Body of pancreas (tissue), 4 donors: Measurements from ENCODE around the gene IL17C.

Experiments
- POLR2A ChIP-seq, 3 donors: fragments of 450-650 bp; IDR thresholded peaks; one replicate each; pipeline ENCODE4 v1.6.1; 2016; ENCODE audit warnings: antibody characterized with exemption in 3 of 3, mild to moderate bottlenecking in 2 of 3
- TF ChIP-seq, protein P1 (sequence below), 7 experiments: fragments of 450-650 bp in 4 of 7; fragments of 200-600 bp in 3 of 7; sonication (generic) in 3 of 7; IDR thresholded peaks; one replicate each; pipeline ENCODE4 v1.5.1; 2016 to 2019; ENCODE audit warnings: antibody characterized with exemption in 7 of 7

GRCh38 chr16:88651276-88651988 is 13.1 kb downstream of the IL17C start:
- peak in 1 of 3 donors; percentile 33 for TF ChIP-seq POLR2A (IDR thresholded peaks at IDR 0.05)
- TF ChIP-seq, protein P1, sequence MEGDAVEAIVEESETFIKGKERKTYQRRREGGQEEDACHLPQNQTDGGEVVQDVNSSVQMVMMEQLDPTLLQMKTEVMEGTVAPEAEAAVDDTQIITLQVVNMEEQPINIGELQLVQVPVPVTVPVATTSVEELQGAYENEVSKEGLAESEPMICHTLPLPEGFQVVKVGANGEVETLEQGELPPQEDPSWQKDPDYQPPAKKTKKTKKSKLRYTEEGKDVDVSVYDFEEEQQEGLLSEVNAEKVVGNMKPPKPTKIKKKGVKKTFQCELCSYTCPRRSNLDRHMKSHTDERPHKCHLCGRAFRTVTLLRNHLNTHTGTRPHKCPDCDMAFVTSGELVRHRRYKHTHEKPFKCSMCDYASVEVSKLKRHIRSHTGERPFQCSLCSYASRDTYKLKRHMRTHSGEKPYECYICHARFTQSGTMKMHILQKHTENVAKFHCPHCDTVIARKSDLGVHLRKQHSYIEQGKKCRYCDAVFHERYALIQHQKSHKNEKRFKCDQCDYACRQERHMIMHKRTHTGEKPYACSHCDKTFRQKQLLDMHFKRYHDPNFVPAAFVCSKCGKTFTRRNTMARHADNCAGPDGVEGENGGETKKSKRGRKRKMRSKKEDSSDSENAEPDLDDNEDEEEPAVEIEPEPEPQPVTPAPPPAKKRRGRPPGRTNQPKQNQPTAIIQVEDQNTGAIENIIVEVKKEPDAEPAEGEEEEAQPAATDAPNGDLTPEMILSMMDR (IDR thresholded peaks at IDR 0.05), result no peak
